Activated gamma-delta T cell (primary cell): ENCODE data around the gene CYP24A1.

Experiments used
- DNase-seq: peaks from one replicate; lab custom pipeline; 2025; lab: John Stamatoyannopoulos, UW

Gene CYP24A1

GRCh38 chr20:54174457-54175175 is 830 bp upstream of the CYP24A1 start:
- DNase-seq, result no peak

- DNase-seq, result no peak
These were observed 732 bp downstream of the CYP24A1 start for GRCh38 chr20:54172856-54173652.

- no peak for DNase-seq
These were observed 1.3 kb downstream of the CYP24A1 start for GRCh38 chr20:54172532-54172855.

GRCh38 chr20:54170963-54171362 is 2.8 kb downstream of the CYP24A1 start:
- no peak for DNase-seq

GRCh38 chr20:54170026-54170471 is 3.7 kb downstream of the CYP24A1 start:
- no peak for DNase-seq

GRCh38 chr20:54168961-54169862 is 4.6 kb downstream of the CYP24A1 start:
- DNase-seq, result no peak

GRCh38 chr20:54167909-54168872 is 5.6 kb downstream of the CYP24A1 start:
- no peak for DNase-seq

- no peak for DNase-seq
These were observed 6.7 kb downstream of the CYP24A1 start for GRCh38 chr20:54166987-54167662.

GRCh38 chr20:54165803-54166202 is 8.0 kb downstream of the CYP24A1 start:
- no peak for DNase-seq

- no peak for DNase-seq
These were observed 8.8 kb downstream of the CYP24A1 start for GRCh38 chr20:54165014-54165413.

- DNase-seq, result no peak
These were observed 10.4 kb downstream of the CYP24A1 start for GRCh38 chr20:54163402-54163801.

GRCh38 chr20:54162378-54163009 is 11.3 kb downstream of the CYP24A1 start:
- no peak for DNase-seq

GRCh38 chr20:54161821-54162149 is 12.0 kb downstream of the CYP24A1 start:
- no peak for DNase-seq

GRCh38 chr20:54161008-54161820 is 12.6 kb downstream of the CYP24A1 start:
- DNase-seq, result no peak

- DNase-seq, result no peak
These were observed 13.4 kb downstream of the CYP24A1 start for GRCh38 chr20:54160065-54161007.

GRCh38 chr20:54158856-54159418 is 14.8 kb downstream of the CYP24A1 start:
- no peak for DNase-seq

- no peak for DNase-seq
These were observed 15.6 kb downstream of the CYP24A1 start for GRCh38 chr20:54158226-54158625.
